B cell (primary cell): ENCODE data around the gene EIF4A3. TPM values are rescaled to one million over a fixed set of nuclear protein-coding genes. Genes with fewer than 3 reads are reported as not detected.

Source experiments
- ATAC-seq: fragments of 200-7000 bp; cut with Tn5 transposase; one replicate; pipeline ENCODE4 v1.10.0; 2021; ENCODE audit warnings: low read depth, mild to moderate bottlenecking, moderate number of reproducible peaks, moderate library complexity
- CTCF ChIA-PET: fragments of 350-600 bp; sonication (Branson Sonifier 250); formaldehyde crosslinking; loops from one replicate; lab custom pipeline; 2021; ENCODE audit warnings: antibody characterized with exemption, inconsistent platforms; lab: Charles Lee
- POLR2A ChIA-PET: fragments of 350-600 bp; sonication (Branson Sonifier 250); formaldehyde crosslinking; loops from one replicate; lab custom pipeline; 2021; ENCODE audit warnings: antibody characterized with exemption; lab: Charles Lee
- DNase-seq: peaks from one replicate; pipeline ENCODE4 v3.0.0; 2013
- H2AFZ ChIP-seq: 2 replicates; pipeline ENCODE4 v1.6.1; 2012; ENCODE audit warnings: mild to moderate bottlenecking, low read depth, low read length; ENCODE audit not compliant: insufficient read depth, poor library complexity, severe bottlenecking
- H3K27ac ChIP-seq, 2 donors: 1 replicate in 1 of 2; 2 replicates in 1 of 2; pipeline ENCODE4 v1.5.1; 2012 to 2013; ENCODE audit warnings: low read length in 2 of 2, mild to moderate bottlenecking in 2 of 2, moderate library complexity in 1 of 2
- H3K27me3 ChIP-seq, 4 experiments: fragments of 200-600 bp in 1 of 4; sonication (generic) in 1 of 4; replicated peaks in 1 of 4; 1 replicate in 2 of 4; 2 replicates in 2 of 4; pipeline versions ENCODE4 v1.6.1 to v1.7.0; 2013 to 2016; ENCODE audit warnings: low read length in 3 of 4, mild to moderate bottlenecking in 2 of 4, mixed read lengths in 1 of 4, moderate library complexity in 1 of 4; ENCODE audit not compliant: insufficient read depth in 4 of 4, control insufficient read depth in 3 of 4; ENCODE audit errors: control extremely low read depth in 1 of 4
- H3K36me3 ChIP-seq, 2 experiments: replicated peaks in 1 of 2; 1 replicate in 1 of 2; 2 replicates in 1 of 2; pipeline versions ENCODE4 v1.6.1 to v1.7.1; 2013; ENCODE audit warnings: low read length in 1 of 2; ENCODE audit not compliant: insufficient read depth in 2 of 2, control insufficient read depth in 1 of 2; ENCODE audit errors: control extremely low read depth in 1 of 2, extremely low read depth in 1 of 2
- H3K4me1 ChIP-seq, 2 donors: fragments of 200-600 bp in 1 of 2; sonication (generic) in 1 of 2; 1 replicate in 1 of 2; 2 replicates in 1 of 2; pipeline versions ENCODE4 v1.5.1 to v1.6.1; 2013 to 2017; ENCODE audit warnings: low read length in 2 of 2; ENCODE audit not compliant: control insufficient read depth in 2 of 2, insufficient read depth in 2 of 2
- H3K4me2 ChIP-seq: replicated peaks from 2 replicates; pipeline ENCODE3; 2012; ENCODE audit warnings: mild to moderate bottlenecking, low read depth, low read length; ENCODE audit not compliant: poor library complexity, severe bottlenecking
- H3K4me3 ChIP-seq, 5 experiments: fragments of 200-600 bp in 1 of 5; sonication (generic) in 1 of 5; 1 replicate in 3 of 5; 2 replicates in 2 of 5; pipeline versions ENCODE4 v1.5.1 to v1.7.0; 2011 to 2016; ENCODE audit warnings: low read length in 4 of 5, mild to moderate bottlenecking in 4 of 5, low read depth in 2 of 5, control low read depth in 1 of 5, moderate library complexity in 1 of 5; ENCODE audit not compliant: insufficient read depth in 1 of 5; ENCODE audit errors: control extremely low read depth in 1 of 5, extremely low read depth in 1 of 5
- H3K79me2 ChIP-seq: fragments of 200-600 bp; sonication (generic); one replicate; pipeline ENCODE4 v1.6.0; 2016; ENCODE audit warnings: low read length; ENCODE audit not compliant: control insufficient read depth, insufficient read depth
- H3K9ac ChIP-seq: fragments of 200-600 bp; sonication (generic); 2 replicates; pipeline ENCODE4 v1.6.1; 2017; ENCODE audit warnings: mild to moderate bottlenecking, low read length, moderate library complexity
- H3K9me3 ChIP-seq, 3 donors: one replicate each; pipeline versions ENCODE4 v1.6.1 to v1.7.1; 2013; ENCODE audit warnings: low read length in 2 of 3; ENCODE audit not compliant: control insufficient read depth in 2 of 3, insufficient read depth in 1 of 3; ENCODE audit errors: control extremely low read depth in 1 of 3
- H4K20me1 ChIP-seq: 2 replicates; pipeline ENCODE4 v1.6.0; 2012; ENCODE audit warnings: mild to moderate bottlenecking, low read length; ENCODE audit not compliant: insufficient read depth, control insufficient read depth, poor library complexity, severe bottlenecking
- H3K27ac Mint-ChIP-seq: one replicate; pipeline ENCODE4 v1.8.0; 2021; ENCODE audit warnings: mixed read lengths
- H3K27me3 Mint-ChIP-seq: one replicate; pipeline ENCODE4 v1.8.0; 2021; ENCODE audit warnings: mixed read lengths
- H3K4me1 Mint-ChIP-seq: one replicate; pipeline ENCODE4 v1.8.0; 2021; ENCODE audit warnings: mixed read lengths
- H3K4me3 Mint-ChIP-seq: one replicate; pipeline ENCODE4 v1.8.0; 2021; ENCODE audit warnings: mixed read lengths
- H3K9me3 Mint-ChIP-seq: one replicate; pipeline ENCODE4 v1.8.0; 2022; ENCODE audit warnings: mixed read lengths; ENCODE audit not compliant: insufficient read depth
- EZH2 ChIP-seq: IDR thresholded peaks from 2 replicates; pipeline ENCODE4 v1.6.1; 2012; ENCODE audit warnings: borderline replicate concordance, low read depth, mild to moderate bottlenecking, moderate library complexity, low read length; ENCODE audit not compliant: insufficient read depth, poor library complexity, severe bottlenecking
- WGBS: methylation state at CpG from one replicate; pipeline ENCODE4 v1.1.5; 2013; ENCODE audit warnings: missing lambda C conversion rate; ENCODE audit not compliant: insufficient coverage; 5-methylcytosine and 5-hydroxymethylcytosine counted together
- intact Hi-C: fragments of 100-400 bp; cut with micrococcal nuclease; formaldehyde crosslinking; loops from one replicate; pipeline ENCODE4 v1.10.0; 2022
- polyA minus RNA-seq: library from RNA; depleted of rRNA, polyadenylated mRNA; stranded (reverse); fragments of >200 nt; gene quantifications from 2 replicates; pipeline ENCODE4 v1.2.3, GENCODE V29; 2012
- polyA plus RNA-seq: library from polyadenylated mRNA; depleted of rRNA; stranded (reverse); fragments of >200 nt; gene quantifications from 2 replicates; pipeline ENCODE4 v1.2.3, GENCODE V29; 2012
- total RNA-seq, 2 donors: library from RNA; stranded (reverse); fragments of 120-200 nt in 1 of 2; gene quantifications; 1 replicate in 1 of 2; 2 replicates in 1 of 2; pipeline versions ENCODE4 v1.2.3 to v1.2.4, GENCODE V29; 2013 to 2022
- TF ChIP-seq, protein P1 (sequence below): fragments of 200-600 bp; IDR thresholded peaks from one replicate; pipeline ENCODE4 v1.8.0; 2022; ENCODE audit warnings: antibody characterized with exemption, mild to moderate bottlenecking

Gene EIF4A3
- 83.4 and 86.0 TPM in 2 replicates for total RNA-seq
- 61.5 TPM for total RNA-seq (2013)
- 137 and 251 TPM in 2 replicates for polyA plus RNA-seq
- 111 and 165 TPM in 2 replicates for polyA minus RNA-seq

GRCh38 chr17:80147035-80147822 is at the start of gene EIF4A3:
EIF4A3 (minus strand) TSS chr17:80147128; CDS start chr17:80146961, 167 bp downstream.
- Mint-ChIP-seq H3K27ac (peak within 1 kb of the TSS; percentile 97), H3K9me3 (no peaks in the 10 kb centered on the region), H3K4me1 (peaks cover 36% of the 10 kb centered on the region), H3K27me3 (no peaks in the 10 kb centered on the region), H3K4me3 (peak within 1 kb of the TSS; percentile 95)
- Histone ChIP-seq H2AFZ (peak within 1 kb of the TSS; percentile 76), H3K4me1 (peaks cover 25 to 37% of the 10 kb centered on the region in 2 donors), H3K9me3 (no peaks in the 10 kb centered on the region), H4K20me1 (peaks cover 42% of the 10 kb centered on the region), H3K4me2 (peak within 1 kb of the TSS; percentile 92), H3K4me3 (peak within 1 kb of the TSS; percentile 61 to 94 (median 79)), H3K9ac (peak within 1 kb of the TSS; percentile 75), H3K27ac (peak within 1 kb of the TSS; percentile 82 to 87), H3K79me2 (peaks cover 50% of the 10 kb centered on the region), H3K27me3 (no peaks in the 10 kb centered on the region), H3K36me3 (peaks cover 0 to 20% of the 10 kb centered on the region in 2 experiments)
- intact Hi-C loops: loop anchor here (1.0 to 2.0 kb wide), 4 partner anchors 46 to 1076 kb away; partner anchors contain the start of genes CEP131, GAA and RNF213
- WGBS: under 1% methylated on average over 90 of the region's 90 CpGs
- CTCF ChIA-PET: interaction anchor here (0.9 to 1.2 kb wide), 2 partner anchors 48 to 139 kb away, joined by 3 to 4 read pairs; no protein-coding TSS in a partner anchor
- ATAC-seq: peak; percentile 90
- peak; percentile 99 for DNase-seq
- POLR2A ChIA-PET: interaction anchor here (0.5 to 1.3 kb wide), 2 partner anchors 46 to 114 kb away, joined by 4 read pairs; partner anchors contain the start of gene GAA
- TF ChIP-seq, protein P1, sequence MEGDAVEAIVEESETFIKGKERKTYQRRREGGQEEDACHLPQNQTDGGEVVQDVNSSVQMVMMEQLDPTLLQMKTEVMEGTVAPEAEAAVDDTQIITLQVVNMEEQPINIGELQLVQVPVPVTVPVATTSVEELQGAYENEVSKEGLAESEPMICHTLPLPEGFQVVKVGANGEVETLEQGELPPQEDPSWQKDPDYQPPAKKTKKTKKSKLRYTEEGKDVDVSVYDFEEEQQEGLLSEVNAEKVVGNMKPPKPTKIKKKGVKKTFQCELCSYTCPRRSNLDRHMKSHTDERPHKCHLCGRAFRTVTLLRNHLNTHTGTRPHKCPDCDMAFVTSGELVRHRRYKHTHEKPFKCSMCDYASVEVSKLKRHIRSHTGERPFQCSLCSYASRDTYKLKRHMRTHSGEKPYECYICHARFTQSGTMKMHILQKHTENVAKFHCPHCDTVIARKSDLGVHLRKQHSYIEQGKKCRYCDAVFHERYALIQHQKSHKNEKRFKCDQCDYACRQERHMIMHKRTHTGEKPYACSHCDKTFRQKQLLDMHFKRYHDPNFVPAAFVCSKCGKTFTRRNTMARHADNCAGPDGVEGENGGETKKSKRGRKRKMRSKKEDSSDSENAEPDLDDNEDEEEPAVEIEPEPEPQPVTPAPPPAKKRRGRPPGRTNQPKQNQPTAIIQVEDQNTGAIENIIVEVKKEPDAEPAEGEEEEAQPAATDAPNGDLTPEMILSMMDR: no peak
- TF ChIP-seq EZH2: no peak
